ENCODE measurements around the gene NDUFB10. TPM values are rescaled to one million over a fixed set of nuclear protein-coding genes. Genes with fewer than 3 reads are reported as not detected.

The NDUFB10 gene
- total RNA-seq, 1 donor from 2014 or later: 85.8 TPM

DNA sequence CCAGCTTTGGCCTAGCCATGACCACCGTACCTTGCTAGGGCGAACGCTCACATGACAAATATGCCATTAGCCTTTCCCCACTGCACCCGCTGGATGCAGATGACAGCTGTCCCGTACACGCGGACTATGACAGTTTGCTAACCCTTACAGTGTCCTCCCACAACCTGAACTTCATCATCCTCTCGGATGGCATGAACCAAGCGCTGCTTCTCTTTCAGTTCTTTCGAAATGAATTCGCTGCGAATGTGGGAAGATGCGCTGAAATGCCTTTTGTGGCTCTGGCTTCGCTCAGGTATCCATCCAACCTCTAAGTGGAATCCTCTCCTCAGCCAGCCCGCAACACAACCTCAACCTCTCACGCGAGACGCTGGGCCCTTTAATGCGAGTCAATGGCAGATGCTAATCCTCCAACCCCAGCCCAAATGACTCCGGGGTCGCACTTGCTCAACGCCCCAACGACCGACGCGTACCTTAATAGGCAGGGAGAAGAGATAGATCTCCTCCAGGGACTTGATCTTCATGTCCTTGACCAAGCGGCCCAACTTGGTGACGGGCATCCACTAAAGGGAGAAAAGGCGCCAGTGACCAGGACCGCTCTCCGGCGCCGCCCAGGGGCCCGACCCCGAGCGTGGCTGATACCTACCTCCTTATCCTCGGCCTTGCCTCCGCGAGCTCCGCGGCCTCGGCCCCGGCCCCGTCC lies 4.6 kb downstream of the NDUFB10 start:
- ATAC-seq: no peak
- DNase-seq (ENCODE audit: low spot score): no peak
- intact Hi-C loops (cut with DNase I): no loop called here

DNA sequence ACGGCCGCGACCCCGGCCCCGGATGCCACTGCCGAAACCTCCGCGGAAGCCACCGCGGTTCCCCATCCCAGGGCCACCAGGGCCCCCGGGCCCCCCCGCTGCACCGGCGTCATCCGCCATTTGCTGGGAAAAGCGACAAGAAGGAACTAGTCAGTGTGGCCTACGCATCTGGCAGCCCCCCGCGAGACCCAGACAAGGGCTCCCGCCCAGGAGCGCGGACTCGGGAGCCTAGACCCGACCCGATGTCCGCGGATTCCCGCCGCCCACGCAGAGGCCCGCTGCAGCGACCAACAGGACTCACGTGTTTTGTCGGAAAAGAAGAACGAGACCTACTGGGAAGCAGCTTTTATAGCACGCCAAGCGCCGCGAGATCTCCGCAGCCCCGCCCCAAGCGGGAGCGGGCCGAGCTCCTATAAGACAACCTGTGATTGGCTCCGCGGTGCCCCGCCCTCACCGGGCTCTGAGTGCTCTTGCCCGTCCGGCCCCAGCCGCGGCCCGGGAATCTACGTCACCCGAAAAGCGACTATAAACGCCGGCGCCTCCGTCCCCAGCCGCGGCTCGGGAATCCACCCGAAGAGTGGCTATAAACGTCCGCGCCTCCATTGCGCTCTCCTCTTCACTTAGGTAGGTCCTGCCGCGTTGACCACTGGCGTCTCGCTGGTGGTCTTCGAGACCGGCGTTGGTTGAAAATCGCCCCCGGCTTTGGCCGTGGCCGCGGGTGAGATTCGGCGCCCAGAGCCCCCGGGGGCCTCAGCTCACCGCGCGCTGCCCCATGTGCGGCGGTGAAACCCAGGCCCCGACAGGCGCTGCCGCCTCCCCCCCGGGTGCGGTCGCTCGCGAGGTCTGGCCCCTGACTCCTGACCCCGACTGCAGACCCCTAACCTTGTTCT lies 5.4 kb downstream of the NDUFB10 start, which contains the start of gene RPS2:
RPS2 (minus strand) TSS at position 321 of the 890 bp plus-strand sequence; CDS start at position 120, 201 bp downstream.
- DNase-seq (ENCODE audit: low spot score) (peak; percentile 100), ATAC-seq (peak; percentile 98)
- intact Hi-C loops (cut with DNase I): no loop called here

DNA sequence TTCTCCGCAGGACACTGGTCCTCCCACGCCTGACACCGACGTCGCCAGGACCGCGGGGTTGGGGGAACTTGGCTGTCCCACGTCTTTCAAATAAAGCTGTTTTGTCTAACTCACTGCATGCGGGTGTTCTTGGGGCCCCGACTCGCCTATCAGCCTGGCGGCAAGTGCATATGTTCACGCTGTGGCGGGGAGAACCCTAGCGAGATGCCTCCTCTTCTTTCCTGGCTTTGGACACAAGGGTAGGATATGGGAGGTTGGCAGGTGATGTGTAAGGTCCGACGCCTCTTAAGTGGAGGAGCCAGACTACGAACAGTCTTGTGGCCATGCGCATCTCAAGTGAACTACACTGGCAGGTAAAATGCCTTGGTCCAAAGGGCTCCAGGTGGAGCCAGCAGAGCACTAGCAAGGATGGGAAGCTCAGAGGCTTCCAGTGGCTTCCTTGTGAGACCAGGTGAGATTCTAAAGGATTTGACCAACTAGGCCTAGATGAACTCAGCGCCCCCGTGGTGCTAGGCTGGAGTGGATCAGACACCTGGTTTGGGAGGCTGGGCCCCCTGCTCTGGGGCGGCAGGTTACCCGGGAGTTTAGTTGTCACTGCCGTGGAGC lies 6.2 kb downstream of the NDUFB10 start:
- DNase-seq (ENCODE audit: low spot score): no peak
- ATAC-seq: no peak
- intact Hi-C loops (cut with DNase I): no loop called here

DNA sequence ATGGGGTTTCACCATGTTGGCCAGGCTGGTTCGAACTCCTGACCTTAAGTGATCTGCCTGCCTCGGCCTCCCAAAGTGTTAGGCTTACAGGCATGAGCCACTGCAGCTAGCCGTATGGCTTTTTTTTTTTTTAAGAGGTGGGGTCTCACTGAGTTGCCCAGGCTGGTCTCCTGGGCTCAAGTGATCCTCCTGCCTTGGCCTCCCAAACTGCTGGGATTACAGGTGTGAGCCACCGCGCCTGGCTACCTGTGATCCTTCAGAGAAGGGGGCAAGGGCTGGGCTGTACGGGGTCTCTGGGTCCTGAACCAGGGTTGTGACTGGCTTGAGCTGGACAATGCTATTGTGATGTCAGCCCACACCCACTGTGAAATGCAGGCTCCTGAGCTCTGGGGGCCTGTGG lies 7.1 kb downstream of the NDUFB10 start, which contains the start of gene RNF151:
RNF151 (plus strand) TSS at position 397 of the 400 bp plus-strand sequence. CDS start 26 bp downstream, outside the sequence.
- no peak for ATAC-seq
- intact Hi-C loops (cut with DNase I): no loop called here
- DNase-seq (ENCODE audit: low spot score): no peak

DNA sequence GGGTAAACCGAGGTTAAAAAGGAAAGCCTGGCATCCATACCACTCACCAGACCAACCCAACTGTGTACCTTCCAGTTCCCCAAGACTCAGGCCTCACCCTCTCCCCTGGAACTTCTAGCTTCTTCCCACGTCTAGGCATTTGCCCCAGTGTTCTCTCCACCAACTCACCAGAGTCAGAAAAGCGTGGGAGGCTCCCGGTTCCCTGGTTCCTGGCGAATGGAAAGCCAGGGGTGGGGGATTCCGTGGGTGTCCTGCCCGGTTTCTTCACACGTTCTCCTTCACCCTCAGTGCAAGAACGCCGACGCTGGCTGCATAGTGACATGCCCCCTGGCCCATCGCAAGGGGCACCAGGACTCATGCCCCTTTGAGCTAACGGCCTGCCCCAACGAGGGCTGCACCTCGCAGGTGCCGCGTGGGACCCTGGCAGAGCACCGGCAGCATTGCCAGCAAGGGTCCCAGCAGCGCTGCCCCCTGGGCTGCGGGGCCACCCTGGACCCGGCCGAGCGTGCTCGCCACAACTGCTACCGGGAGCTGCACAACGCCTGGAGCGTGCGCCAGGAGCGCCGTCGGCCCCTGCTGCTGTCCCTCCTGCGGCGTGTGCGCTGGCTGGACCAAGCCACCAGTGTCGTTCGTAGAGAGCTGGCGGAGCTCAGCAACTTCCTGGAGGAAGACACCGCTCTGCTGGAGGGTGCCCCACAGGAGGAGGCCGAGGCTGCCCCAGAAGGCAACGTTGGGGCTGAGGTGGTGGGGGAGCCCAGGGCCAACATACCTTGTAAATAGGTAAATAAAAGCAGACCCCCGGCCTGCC lies 9.0 kb downstream of the NDUFB10 start:
- ATAC-seq: no peak
- no peak for DNase-seq (ENCODE audit: low spot score)
- intact Hi-C loops (cut with DNase I): no loop called here

- ATAC-seq (peak; percentile 95), DNase-seq (ENCODE audit: low spot score) (peak; percentile 95)
- intact Hi-C loops (cut with DNase I): no loop called here
These were observed 12.6 kb downstream of the NDUFB10 start, which contains the start of gene TBL3 for GRCh38 chr16:1971796-1972489. TSS of gene TBL3 (plus strand) at chr16:1972053. CDS start at chr16:1972165, 112 bp downstream.

- intact Hi-C loops (cut with DNase I): no loop called here
- ATAC-seq (no peak), DNase-seq (ENCODE audit: low spot score) (no peak)
These were observed 13.1 kb downstream of the NDUFB10 start for GRCh38 chr16:1972490-1972877.

DNA sequence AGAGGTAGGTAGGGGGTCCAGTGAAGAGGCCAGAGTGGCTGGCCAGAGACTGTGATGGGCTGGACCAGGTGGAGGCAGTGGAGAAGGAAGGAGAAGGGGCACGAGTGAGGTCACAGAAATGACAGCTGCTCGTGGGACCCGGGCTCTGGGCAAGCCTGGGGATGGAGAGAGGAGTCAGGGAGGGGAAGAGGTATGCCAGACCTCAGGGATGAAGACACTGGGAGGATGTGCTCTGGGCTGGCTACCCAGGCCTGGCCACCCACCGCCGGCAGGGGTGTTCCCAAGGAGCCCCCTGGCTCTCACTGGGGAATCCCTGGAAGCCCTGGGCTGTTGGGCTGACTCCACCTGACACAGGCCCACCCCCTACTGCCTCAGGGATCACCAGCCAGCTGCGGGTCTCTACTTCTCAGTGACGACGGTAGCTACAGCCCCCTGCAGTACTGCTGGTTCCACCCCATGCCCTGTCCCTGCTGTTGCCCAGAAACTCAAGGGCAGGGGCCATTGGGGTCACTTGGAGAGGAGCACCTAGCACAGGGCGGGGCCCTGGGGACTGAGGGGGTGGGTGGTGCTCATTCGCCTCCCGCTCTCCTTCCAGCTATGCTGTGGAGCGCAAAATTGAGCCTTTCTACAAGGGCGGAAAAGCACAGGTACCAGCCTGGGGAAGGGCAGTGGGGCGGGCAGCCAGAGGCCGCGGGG lies 14.3 kb downstream of the NDUFB10 start:
- intact Hi-C loops (cut with DNase I): no loop called here
- no peak for ATAC-seq

DNA sequence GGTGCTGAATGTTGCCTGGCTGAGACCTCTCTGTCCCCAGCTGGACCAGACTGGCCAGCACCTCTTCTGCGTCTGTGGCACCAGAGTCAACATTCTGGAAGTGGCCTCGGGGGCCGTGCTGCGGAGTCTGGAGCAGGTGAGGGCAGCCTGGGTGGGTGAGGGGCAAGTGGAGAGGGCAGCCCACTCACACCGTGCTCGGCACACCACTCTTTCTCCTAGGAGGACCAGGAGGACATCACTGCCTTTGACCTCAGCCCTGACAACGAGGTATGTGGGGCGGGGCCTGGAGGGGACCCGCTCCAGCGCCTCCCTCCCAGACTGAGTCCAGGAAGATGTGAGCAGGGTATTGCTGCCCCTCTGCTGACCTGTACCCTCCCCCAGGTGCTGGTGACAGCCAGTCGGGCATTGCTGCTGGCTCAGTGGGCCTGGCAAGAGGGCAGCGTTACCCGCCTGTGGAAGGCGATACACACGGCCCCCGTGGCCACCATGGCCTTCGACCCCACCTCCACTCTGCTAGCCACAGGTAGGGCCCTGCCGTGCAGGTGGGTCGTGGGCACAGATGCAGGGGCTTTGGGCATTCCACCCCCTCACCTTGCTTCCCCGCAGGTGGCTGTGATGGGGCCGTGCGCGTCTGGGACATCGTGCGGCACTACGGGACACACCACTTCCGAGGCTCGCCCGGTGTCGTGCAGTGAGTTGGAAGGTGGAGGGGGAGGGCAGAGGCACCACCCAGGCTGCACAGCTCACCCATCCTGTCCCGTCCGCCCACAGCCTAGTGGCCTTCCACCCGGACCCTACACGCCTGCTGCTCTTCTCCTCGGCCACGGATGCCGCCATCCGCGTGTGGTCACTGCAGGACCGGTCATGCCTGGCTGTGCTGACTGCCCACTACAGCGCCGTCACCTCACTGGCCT lies 15.1 kb downstream of the NDUFB10 start:
- DNase-seq (ENCODE audit: low spot score) (no peak), ATAC-seq (no peak)
- intact Hi-C loops (cut with DNase I): no loop called here

More for the DNA sequence above, 14.3 kb downstream of the NDUFB10 start:
- no peak for DNase-seq (ENCODE audit: low spot score)

DNA sequence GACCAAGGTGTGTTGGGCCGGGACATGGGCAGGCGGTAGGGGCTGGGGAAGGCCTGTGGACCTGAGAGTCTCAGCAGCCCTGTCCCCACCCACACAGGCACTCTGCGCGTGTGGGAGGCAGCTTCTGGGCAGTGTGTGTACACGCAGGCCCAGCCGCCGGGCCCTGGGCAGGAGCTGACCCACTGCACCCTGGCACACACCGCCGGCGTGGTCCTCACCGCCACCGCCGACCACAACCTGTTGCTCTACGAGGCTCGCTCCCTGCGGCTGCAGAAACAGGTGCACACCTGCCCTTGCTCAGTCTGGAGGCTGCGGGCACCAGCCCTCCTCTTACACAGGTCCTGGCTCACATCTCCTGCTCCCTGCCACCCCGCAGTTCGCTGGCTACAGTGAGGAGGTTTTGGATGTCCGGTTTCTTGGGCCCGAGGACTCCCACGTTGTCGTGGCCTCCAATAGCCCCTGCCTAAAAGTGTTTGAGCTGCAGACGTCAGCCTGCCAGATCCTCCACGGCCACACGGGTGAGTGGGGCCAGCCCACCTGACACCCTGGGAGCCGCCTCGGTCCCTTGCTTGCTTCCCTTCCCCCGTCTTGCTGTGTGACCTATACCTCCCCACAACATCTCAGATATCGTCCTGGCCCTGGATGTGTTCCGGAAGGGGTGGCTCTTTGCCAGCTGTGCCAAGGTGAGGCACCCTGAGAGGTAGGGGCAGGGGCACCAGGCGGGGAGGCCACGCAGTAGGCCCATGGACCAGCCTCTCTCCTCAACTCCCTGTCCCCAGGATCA lies 16.3 kb downstream of the NDUFB10 start:
- no peak for DNase-seq (ENCODE audit: low spot score)

DNA sequence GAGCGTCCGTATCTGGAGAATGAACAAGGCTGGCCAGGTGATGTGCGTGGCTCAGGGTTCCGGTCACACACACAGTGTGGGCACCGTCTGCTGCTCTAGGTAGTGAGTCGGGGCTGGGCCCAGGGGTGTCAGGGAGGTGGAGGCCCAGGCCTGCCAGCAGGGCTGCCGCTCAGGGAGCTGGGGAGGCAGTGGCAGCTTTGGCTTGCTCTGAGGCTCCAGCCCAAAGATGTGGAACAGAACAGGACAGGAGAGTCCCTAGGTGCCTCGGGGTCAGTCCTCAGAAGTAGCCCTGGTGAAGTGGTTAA lies 16.8 kb downstream of the NDUFB10 start:
- DNase-seq (ENCODE audit: low spot score) (no peak), ATAC-seq (no peak)
- intact Hi-C loops (cut with DNase I): no loop called here

More for the DNA sequence above, 16.3 kb downstream of the NDUFB10 start:
- intact Hi-C loops (cut with DNase I): no loop called here
- no peak for ATAC-seq

DNA sequence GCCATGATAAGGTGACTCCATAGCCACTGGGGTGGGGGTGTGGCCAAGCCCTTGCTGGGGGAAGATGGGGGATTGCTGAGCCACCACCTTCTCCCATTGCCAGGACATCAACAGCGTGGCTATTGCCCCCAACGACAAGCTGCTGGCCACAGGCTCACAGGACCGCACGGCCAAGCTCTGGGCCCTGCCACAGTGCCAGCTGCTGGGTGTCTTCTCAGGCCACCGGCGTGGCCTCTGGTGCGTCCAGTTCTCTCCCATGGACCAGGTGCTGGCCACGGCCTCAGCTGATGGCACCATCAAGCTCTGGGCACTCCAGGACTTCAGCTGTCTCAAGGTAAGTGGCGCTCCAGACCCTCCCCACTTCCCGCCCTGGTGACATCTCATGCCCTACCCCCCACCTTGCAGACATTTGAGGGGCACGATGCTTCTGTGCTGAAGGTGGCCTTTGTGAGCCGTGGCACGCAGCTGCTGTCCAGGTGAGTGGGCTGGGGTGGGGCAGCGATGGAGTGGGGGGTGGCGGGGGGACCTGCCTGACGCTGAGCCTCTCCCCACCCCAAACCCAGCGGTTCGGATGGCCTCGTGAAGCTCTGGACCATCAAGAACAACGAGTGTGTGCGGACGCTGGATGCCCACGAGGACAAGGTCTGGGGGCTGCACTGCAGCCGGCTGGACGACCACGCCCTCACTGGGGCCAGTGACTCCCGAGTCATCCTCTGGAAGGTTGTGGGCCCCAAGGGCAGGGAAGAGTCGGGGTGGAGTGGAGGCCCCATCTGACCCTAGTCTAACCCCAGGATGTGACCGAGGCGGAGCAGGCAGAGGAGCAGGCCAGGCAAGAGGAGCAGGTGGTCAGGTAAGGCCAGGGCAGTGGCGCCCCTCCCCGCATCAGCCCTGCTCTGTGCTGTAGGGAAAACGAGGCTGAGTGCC lies 17.9 kb downstream of the NDUFB10 start:
- ATAC-seq (no peak), DNase-seq (ENCODE audit: low spot score) (no peak)
- intact Hi-C loops (cut with DNase I): no loop called here

DNA sequence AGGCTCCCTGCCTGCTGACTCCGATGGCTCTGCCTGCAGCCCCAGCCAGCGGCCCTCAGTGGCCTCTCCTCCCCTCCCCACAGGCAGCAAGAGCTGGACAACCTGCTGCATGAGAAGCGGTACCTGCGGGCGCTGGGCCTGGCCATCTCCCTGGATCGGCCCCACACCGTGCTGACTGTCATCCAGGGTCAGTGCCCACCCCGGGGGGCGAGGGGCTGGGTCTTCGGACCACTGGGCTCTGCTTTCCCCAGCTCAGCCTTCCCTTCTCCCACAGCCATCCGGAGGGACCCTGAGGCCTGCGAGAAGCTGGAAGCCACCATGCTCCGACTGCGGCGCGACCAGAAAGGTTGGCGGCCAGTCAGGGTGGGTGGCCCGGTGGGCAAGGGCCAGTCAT lies 18.5 kb downstream of the NDUFB10 start:
- DNase-seq (ENCODE audit: low spot score): no peak
- ATAC-seq: no peak
- intact Hi-C loops (cut with DNase I): loop anchor here (2.0 kb wide), 1 partner anchor 17 kb away; no protein-coding TSS in a partner anchor

DNA sequence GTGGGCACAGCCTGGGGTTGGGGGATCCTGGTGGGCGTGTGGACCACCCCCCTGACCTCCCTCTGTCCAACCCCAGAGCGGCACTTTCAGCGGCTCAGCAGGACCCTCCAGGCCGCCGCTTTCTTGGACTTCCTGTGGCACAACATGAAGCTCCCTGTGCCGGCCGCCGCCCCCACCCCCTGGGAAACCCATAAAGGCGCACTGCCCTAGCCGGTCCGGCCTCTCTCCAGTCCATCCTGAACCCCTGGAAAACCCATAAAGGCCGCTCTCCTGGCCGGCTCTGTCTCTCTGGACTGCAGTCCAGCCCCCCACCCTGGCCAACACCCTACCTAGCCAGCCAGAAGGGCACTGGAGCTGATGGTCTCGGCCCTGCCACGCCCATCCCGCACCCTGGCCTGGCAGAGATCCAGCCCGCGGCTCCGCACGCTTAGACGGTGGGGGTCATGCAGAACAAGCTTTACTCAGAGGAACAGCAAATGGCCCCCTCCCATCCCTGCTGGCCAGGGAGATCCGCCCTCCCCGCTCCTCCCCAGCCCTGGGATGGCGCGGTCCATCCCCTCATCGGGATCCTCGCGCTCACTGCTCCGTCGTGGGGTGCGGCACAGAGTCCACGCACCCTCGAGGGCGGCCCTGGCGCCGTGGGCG lies 19.3 kb downstream of the NDUFB10 start:
- intact Hi-C loops (cut with DNase I): loop anchor here (2.0 kb wide), 1 partner anchor 18 kb away; no protein-coding TSS in a partner anchor
- DNase-seq (ENCODE audit: low spot score) (no peak), ATAC-seq (no peak)

Measured in sciatic nerve (tissue), 2 donors.